Activated CD4-positive, alpha-beta T cell treated with anti-CD3 and anti-CD28 coated beads, Interleukin-2, Interleukin-4, amounts not matched to agents 100 ng/mL and 50 ng/mL, durations not matched to agents 16 hours and 8 hours (primary cell): ENCODE data around the gene SRP72.

ENCODE experiments used
- DNase-seq: peaks from one replicate; pipeline ENCODE4 v3.0.0-alpha.2; 2020; ENCODE audit warnings: low spot score

SRP72 gene

GRCh38 chr4:56465599-56466295 is 1.7 kb upstream of the SRP72 start:
- DNase-seq = no peak

GRCh38 chr4:56466296-56466761 is 1.1 kb upstream of the SRP72 start:
- peak; percentile 39 for DNase-seq

- no peak for DNase-seq
Observed at GRCh38 chr4:56466910-56467283, 520 bp upstream of the SRP72 start.

- DNase-seq = peak; percentile 54
Observed at GRCh38 chr4:56468097-56468422, 643 bp downstream of the SRP72 start.

GRCh38 chr4:56469489-56470210 is 2.2 kb downstream of the SRP72 start:
- peak; percentile 25 for DNase-seq

GRCh38 chr4:56475917-56476316 is 8.5 kb downstream of the SRP72 start:
- DNase-seq = no peak

- DNase-seq = no peak
Observed at GRCh38 chr4:56477192-56477702, 9.8 kb downstream of the SRP72 start.

GRCh38 chr4:56480691-56481090 is 13.3 kb downstream of the SRP72 start:
- DNase-seq = no peak

GRCh38 chr4:56496241-56496640 is 28.8 kb downstream of the SRP72 start:
- DNase-seq = no peak

- peak; percentile 53 for DNase-seq
Observed at GRCh38 chr4:56505269-56506130, 38.1 kb downstream of the SRP72 start, which contains the start of gene ARL9. TSS of gene ARL9 (plus strand) at chr4:56505791. CDS start at chr4:56505863, 72 bp downstream.

- no peak for DNase-seq
Observed at GRCh38 chr4:56511098-56511497, 43.7 kb downstream of the SRP72 start.

GRCh38 chr4:56512166-56512565 is 44.7 kb downstream of the SRP72 start:
- DNase-seq = no peak

- no peak for DNase-seq
Observed at GRCh38 chr4:56513517-56513916, 46.1 kb downstream of the SRP72 start.

- DNase-seq = peak; percentile 80
Observed at GRCh38 chr4:56530269-56531148, 63.1 kb downstream of the SRP72 start.

GRCh38 chr4:56531149-56531770 is 63.8 kb downstream of the SRP72 start:
- no peak for DNase-seq

GRCh38 chr4:56531823-56532222 is 64.4 kb downstream of the SRP72 start:
- DNase-seq = no peak

GRCh38 chr4:56532239-56532638 is 64.8 kb downstream of the SRP72 start:
- no peak for DNase-seq

GRCh38 chr4:56535915-56536314 is 68.5 kb downstream of the SRP72 start:
- no peak for DNase-seq

GRCh38 chr4:56537147-56537546 is 69.7 kb downstream of the SRP72 start:
- no peak for DNase-seq

GRCh38 chr4:56540826-56541225 is 73.4 kb downstream of the SRP72 start:
- DNase-seq = no peak

GRCh38 chr4:56544573-56545131 is 77.2 kb downstream of the SRP72 start:
- DNase-seq = peak; percentile 86
